Measurements from ENCODE around the gene DEK. TPM values are rescaled to one million over a fixed set of nuclear protein-coding genes. Genes with fewer than 3 reads are reported as not detected.

The DEK gene
- total and polyA plus RNA-seq, 4 donors = 35.2 to 87.6 (median 56.6) TPM

- TF ChIP-seq CTCF (IDR thresholded peaks at IDR 0.05; ENCODE audit: control extremely low read depth, extremely low read depth) = no peak
- no peak for DNase-seq
- H3K27ac ChIP-seq (ENCODE audit: low read depth in 1 of 2, low read length in 1 of 2) = no peak overlapping the region
- H3K9ac ChIP-seq (ENCODE audit: insufficient read depth in 1 of 2, low read length in 2 of 2) = no peak overlapping the region
- H3K4me3 ChIP-seq = no peak overlapping the region
- peaks cover 8 to 31% (median 12%) of the 10 kb centered on the region in 4 donors for H3K36me3 ChIP-seq (ENCODE audit: control insufficient read depth in 4 of 4, insufficient read depth in 4 of 4, low read length in 4 of 4)
- H3K27me3 ChIP-seq (ENCODE audit: control insufficient read depth in 3 of 3, insufficient read depth in 3 of 3, low read length in 2 of 3) = no peaks in the 10 kb centered on the region
- WGBS, 2 donors = 88 to 92% methylated on average over 11 of the region's 11 CpGs
- ATAC-seq (ENCODE audit: insufficient read depth, low FRiP score) = no peak
- no peaks in the 10 kb centered on the region for H3K9me3 ChIP-seq (ENCODE audit: control insufficient read depth in 4 of 4, insufficient read depth in 3 of 4, low read length in 3 of 4)
- H3K4me1 ChIP-seq (ENCODE audit: control insufficient read depth in 5 of 5, insufficient read depth in 5 of 5, low read length in 5 of 5) = peaks cover 0 to 8% (median 0%) of the 10 kb centered on the region in 5 donors
Measured at GRCh38 chr6:18242062-18242851, 22.1 kb downstream of the DEK start.

GRCh38 chr6:18241208-18242038 is 22.9 kb downstream of the DEK start:
- H3K4me3 ChIP-seq = no peak overlapping the region
- WGBS, 2 donors = 79 to 84% methylated on average over 1 of the region's 1 CpG
- peaks cover 0 to 8% (median 0%) of the 10 kb centered on the region in 5 donors for H3K4me1 ChIP-seq (ENCODE audit: control insufficient read depth in 5 of 5, insufficient read depth in 5 of 5, low read length in 5 of 5)
- DNase-seq (no peak), ATAC-seq (ENCODE audit: insufficient read depth, low FRiP score) (no peak)
- H3K9ac ChIP-seq (ENCODE audit: insufficient read depth in 1 of 2, low read length in 2 of 2) = no peak overlapping the region
- H3K36me3 ChIP-seq (ENCODE audit: control insufficient read depth in 4 of 4, insufficient read depth in 4 of 4, low read length in 4 of 4) = peaks cover 8 to 30% (median 14%) of the 10 kb centered on the region in 4 donors
- H3K9me3 ChIP-seq (ENCODE audit: control insufficient read depth in 4 of 4, insufficient read depth in 3 of 4, low read length in 3 of 4) = no peaks in the 10 kb centered on the region
- no peak for TF ChIP-seq CTCF (IDR thresholded peaks at IDR 0.05; ENCODE audit: control extremely low read depth, extremely low read depth)
- H3K27me3 ChIP-seq (ENCODE audit: control insufficient read depth in 3 of 3, insufficient read depth in 3 of 3, low read length in 2 of 3) = no peaks in the 10 kb centered on the region
- H3K27ac ChIP-seq (ENCODE audit: low read depth in 1 of 2, low read length in 1 of 2) = no peak overlapping the region

DNA sequence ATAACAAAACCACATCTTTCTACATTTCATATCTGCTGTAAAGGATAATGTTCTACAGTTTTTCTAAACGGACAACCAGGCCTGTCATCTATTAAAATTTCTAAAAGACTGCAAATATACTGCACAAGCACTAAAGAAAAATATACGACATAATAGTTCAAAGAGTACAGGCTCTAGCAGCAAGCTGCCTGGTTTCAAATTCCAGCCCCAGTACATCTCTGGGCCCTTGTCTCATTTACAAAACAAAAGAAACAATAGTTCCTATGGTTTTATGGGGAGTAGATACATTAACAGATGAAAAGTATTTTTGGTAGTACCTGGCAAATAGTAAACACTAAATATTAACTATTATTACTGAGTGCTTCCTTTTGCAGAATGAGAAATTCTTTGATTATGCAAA is 24.1 kb downstream of the DEK start:
- Histone ChIP-seq H3K9me3 (ENCODE audit: control insufficient read depth in 4 of 4, insufficient read depth in 3 of 4, low read length in 3 of 4) (no peaks in the 10 kb centered on the region), H3K4me1 (ENCODE audit: control insufficient read depth in 5 of 5, insufficient read depth in 5 of 5, low read length in 5 of 5) (peaks cover 0 to 8% (median 0%) of the 10 kb centered on the region in 5 donors), H3K27ac (ENCODE audit: low read depth in 1 of 2, low read length in 1 of 2) (no peak overlapping the region), H3K4me3 (no peak overlapping the region), H3K9ac (ENCODE audit: insufficient read depth in 1 of 2, low read length in 2 of 2) (no peak overlapping the region), H3K27me3 (ENCODE audit: control insufficient read depth in 3 of 3, insufficient read depth in 3 of 3, low read length in 2 of 3) (no peaks in the 10 kb centered on the region), H3K36me3 (ENCODE audit: control insufficient read depth in 4 of 4, insufficient read depth in 4 of 4, low read length in 4 of 4) (peaks cover 6 to 33% (median 20%) of the 10 kb centered on the region in 4 donors)
- no peak for TF ChIP-seq CTCF (IDR thresholded peaks at IDR 0.05; ENCODE audit: control extremely low read depth, extremely low read depth)
- ATAC-seq (ENCODE audit: insufficient read depth, low FRiP score) = no peak
- WGBS, 2 donors = 79 to 80% methylated on average over 2 of the region's 2 CpGs
- no peak for DNase-seq

All from lung (tissue), 12 donors.